BE2C (cell line): ENCODE data around the gene ITGAD.

Experiments used
- DNase-seq: peaks from one replicate; pipeline ENCODE4 v3.0.0-alpha.2; 2020
- H3K27me3 ChIP-seq: fragments of 250-450 bp; sonication (Bioruptor Pico); 2 replicates; pipeline ENCODE4 v1.5.1; 2020; ENCODE audit warnings: mild to moderate bottlenecking
- H3K36me3 ChIP-seq: fragments of 250-450 bp; sonication (Bioruptor Pico); 2 replicates; pipeline ENCODE4 v1.5.1; 2020; ENCODE audit warnings: mild to moderate bottlenecking
- H3K4me1 ChIP-seq: fragments of 250-450 bp; sonication (Bioruptor Pico); 2 replicates; pipeline ENCODE4 v1.5.1; 2020
- H3K4me3 ChIP-seq: 2 replicates; pipeline ENCODE4 v1.5.1; 2011; ENCODE audit warnings: low read depth, low read length
- H3K9me3 ChIP-seq: fragments of 250-450 bp; sonication (Bioruptor Pico); 2 replicates; pipeline ENCODE4 v1.5.1; 2020
- TF ChIP-seq, protein P1 (sequence below): IDR thresholded peaks from 2 replicates; pipeline ENCODE4 v1.5.1; 2012; ENCODE audit warnings: mild to moderate bottlenecking, low read depth, low read length

ITGAD gene

DNA sequence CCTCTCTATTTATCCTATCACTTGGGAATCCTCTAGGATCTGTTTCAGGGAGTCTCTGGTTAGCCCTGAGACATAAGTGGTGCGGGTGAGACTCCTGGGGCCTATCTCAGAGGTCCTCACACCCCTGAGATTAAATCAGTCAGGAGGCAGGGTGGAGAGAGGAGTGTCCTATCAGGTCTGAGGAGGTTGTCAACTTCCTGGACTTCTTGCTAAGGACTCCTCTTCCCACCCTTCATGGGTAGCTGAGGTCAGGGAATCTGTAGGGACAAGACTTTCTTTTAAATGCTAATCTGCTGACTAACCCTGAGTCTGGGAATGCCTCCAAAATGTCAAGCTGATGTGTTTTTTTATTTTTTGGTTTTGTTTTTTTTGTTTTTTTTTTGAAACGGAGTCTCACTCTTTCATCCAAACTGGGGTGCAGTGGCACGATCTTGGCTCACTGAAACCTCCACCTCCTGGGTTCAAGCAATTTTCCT, 59.5 kb downstream of the ITGAD start:
- TF ChIP-seq, protein P1, sequence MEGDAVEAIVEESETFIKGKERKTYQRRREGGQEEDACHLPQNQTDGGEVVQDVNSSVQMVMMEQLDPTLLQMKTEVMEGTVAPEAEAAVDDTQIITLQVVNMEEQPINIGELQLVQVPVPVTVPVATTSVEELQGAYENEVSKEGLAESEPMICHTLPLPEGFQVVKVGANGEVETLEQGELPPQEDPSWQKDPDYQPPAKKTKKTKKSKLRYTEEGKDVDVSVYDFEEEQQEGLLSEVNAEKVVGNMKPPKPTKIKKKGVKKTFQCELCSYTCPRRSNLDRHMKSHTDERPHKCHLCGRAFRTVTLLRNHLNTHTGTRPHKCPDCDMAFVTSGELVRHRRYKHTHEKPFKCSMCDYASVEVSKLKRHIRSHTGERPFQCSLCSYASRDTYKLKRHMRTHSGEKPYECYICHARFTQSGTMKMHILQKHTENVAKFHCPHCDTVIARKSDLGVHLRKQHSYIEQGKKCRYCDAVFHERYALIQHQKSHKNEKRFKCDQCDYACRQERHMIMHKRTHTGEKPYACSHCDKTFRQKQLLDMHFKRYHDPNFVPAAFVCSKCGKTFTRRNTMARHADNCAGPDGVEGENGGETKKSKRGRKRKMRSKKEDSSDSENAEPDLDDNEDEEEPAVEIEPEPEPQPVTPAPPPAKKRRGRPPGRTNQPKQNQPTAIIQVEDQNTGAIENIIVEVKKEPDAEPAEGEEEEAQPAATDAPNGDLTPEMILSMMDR, result no peak
- H3K4me3 ChIP-seq, result no peak overlapping the region
- H3K27me3 ChIP-seq, result no peaks in the 10 kb centered on the region
- H3K9me3 ChIP-seq, result no peaks in the 10 kb centered on the region
- DNase-seq, result no peak
- H3K36me3 ChIP-seq, result no peaks in the 10 kb centered on the region
- peaks cover 14% of the 10 kb centered on the region for H3K4me1 ChIP-seq

DNA sequence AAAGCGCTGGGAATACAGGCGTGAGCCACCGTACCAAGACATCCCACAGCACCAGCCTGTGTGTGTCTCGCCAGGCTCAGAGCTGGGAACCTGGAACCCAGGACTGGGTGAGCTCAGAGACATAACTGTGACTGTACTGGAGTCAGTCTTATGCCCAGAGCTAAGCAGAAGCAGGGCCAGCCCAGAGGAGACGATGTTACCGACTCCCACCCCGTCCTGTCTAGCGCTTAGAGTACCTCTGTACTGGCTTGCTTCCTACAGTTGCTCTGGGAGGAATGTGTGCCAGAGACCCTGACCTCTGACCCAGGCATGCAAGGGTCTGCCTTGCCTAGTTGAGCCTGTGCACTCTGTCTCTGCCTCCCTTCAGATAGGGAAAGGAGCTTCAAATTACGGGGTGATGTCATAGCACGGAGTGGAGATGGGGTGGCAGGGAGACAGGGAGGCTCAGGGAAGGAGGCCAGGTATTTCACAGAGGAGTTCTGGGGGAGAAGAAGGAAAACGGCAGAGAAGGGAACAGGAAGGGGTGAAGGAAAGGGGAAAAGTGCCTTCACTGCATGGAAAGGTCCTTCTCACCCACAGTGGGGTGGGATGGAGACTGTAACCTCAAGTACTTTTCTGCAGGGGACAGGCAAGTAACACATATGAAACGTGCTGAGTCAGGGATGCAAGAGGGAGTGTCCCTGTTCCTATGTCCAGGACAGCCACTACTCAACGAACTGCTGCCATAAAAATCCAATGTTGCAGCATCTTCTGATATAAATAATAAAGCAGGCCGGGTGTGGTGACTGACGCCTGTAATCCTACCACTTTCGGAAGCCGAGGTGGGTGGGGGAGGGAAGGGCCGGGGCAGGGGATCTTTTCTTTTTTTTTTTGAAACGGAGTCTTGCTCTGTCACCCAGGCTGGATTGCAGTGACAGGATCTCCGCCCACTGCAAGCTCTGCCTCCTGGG, 60.4 kb downstream of the ITGAD start:
- TF ChIP-seq, protein P1, result no peak
- Histone ChIP-seq H3K4me1 (peaks cover 14% of the 10 kb centered on the region), H3K4me3 (no peak overlapping the region), H3K27me3 (no peaks in the 10 kb centered on the region), H3K36me3 (no peaks in the 10 kb centered on the region), H3K9me3 (no peaks in the 10 kb centered on the region)
- DNase-seq, result no peak

DNA sequence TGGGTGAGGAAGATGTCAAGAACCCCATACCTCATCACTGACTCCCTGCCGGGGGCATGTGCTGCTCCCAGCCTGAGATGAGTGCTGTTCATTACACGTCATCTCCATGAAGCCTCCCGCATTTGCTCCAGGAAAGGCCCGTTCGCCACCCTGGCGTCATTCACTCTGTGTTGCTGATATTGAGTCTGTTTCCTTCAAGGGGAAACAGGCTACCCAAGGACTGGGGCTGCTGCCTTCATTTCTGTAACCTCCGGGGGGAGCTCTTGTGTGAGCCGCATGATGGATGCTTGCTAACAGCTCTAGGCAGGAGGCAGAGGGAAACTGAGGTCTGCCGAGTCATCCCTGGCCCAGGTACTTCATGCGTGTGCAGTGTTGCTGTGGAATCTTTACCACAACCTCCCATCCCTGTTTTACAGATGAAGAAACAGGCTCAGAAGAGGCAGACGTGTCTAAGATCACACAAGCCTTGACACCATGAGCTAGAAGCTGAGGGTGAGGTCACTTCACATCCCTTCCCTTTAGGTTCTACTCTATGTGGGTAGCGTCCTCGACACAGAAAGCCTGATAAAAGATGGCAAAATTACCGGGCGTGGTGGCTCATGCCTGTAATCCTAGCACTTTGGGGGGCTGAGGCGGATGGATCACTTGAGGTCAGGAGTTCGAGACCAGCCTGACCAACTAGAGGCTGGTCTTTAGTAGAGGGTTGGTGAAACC, 62.6 kb downstream of the ITGAD start:
- H3K9me3 ChIP-seq, result no peaks in the 10 kb centered on the region
- H3K36me3 ChIP-seq, result no peaks in the 10 kb centered on the region
- peak; percentile 53 for DNase-seq
- TF ChIP-seq, protein P1, result peak; percentile 57
- H3K4me3 ChIP-seq, result peak overlapping the region; percentile 27; the same call in 1 of the 2 replicates
- no peaks in the 10 kb centered on the region for H3K27me3 ChIP-seq
- peaks cover 14% of the 10 kb centered on the region for H3K4me1 ChIP-seq

DNA sequence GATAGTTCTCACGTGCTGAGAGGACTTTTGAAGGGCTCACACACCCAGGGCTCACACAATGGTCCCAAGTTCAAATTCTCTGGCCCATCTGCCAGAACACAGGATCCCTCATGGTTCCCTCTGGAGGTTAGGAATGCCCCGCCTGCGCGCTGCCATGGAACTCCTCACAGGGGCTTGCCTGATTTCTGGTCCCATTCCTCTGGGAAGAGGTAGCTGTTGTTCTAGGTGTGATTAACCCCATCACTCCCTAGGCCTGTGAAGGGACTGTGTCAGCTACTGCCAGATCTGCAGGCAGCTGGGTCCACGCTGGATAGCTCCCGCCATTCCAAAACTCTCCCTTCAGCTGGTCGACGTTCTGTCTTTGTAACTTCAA, 63.8 kb downstream of the ITGAD start:
- Histone ChIP-seq H3K4me1 (peaks cover 8% of the 10 kb centered on the region), H3K4me3 (no peak overlapping the region)

DNA sequence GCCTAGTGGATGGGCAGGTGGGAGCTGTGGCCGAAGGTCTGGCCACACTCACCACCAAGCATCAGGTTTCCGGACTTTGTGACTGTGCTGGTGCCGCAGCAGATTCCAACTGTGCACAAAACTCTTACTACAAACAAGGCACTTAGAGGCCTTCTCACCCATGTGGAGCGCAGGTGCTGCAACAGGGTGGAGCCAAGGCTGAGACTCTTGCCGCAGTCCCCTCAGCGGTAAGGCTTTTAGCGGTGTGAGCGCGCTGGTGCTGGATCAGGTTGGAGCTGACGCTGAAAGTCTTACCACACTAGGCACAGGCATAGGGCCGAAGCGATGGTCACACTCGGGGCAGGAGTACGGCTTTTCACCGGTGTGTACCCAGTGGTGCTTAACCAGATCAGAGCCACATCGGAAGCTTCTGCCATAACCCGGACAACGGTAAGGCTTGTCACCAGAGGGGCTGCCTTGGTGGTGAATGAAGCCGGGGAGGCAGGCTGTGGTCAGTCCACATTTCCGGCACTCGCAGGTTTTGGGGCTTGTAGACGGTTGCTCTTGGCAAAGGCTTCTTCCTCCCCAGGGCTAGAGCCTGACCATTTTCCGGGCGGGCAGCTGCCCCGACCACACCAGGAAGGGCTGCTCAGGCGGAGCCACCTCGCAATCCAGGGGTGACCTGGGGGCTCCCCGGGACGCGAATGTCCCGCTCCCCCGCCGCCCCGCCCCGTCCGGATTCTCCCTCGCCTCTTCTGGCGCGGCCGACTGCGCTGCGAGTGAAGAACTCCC, 65.1 kb downstream of the ITGAD start:
- no peaks in the 10 kb centered on the region for H3K36me3 ChIP-seq
- peak overlapping the region; percentile 97 for H3K4me3 ChIP-seq
- no peaks in the 10 kb centered on the region for H3K27me3 ChIP-seq
- TF ChIP-seq, protein P1, result no peak
- no peaks in the 10 kb centered on the region for H3K9me3 ChIP-seq
- DNase-seq, result peak; percentile 43
- peaks cover 8% of the 10 kb centered on the region for H3K4me1 ChIP-seq

More for the DNA sequence above, 63.8 kb downstream of the ITGAD start:
- DNase-seq, result no peak
- Histone ChIP-seq H3K36me3 (no peaks in the 10 kb centered on the region), H3K27me3 (no peaks in the 10 kb centered on the region), H3K9me3 (no peaks in the 10 kb centered on the region)
- TF ChIP-seq, protein P1, result no peak
